ENCODE data around the gene CHKB.
A peak's percentile ranks its signal among the peaks of the same experiment; 100 is the strongest.

GRCh38 chr22:50530877-50531545 is 51.6 kb downstream of the CHKB start:
- TF ChIP-seq CTCF (IDR thresholded peaks at IDR 0.05) (no peak), POLR2A (IDR thresholded peaks at IDR 0.05) (peak in 1 of 2 donors; percentile 55)
